D721Med (cell line): ENCODE results near the gene NUBP1.
"Not testable (repeated sequence)": the region's sequence is repeated elsewhere in the genome, so short reads cannot be mapped to it uniquely, and the experiment has no call there.

Source experiments
- DNase-seq: peaks from one replicate; pipeline ENCODE4 v3.0.0; 2011; ENCODE audit warnings: low spot score; ENCODE audit not compliant: insufficient read length
- FAIRE-seq: peaks from 2 replicates; lab custom pipeline; 2011; peaks lifted over from hg19 to GRCh38; lab: Jason Lieb, UNC
- CTCF ChIP-seq: IDR thresholded peaks from 2 replicates; pipeline ENCODE4 v1.5.1; 2012; ENCODE audit warnings: mild to moderate bottlenecking, control low read depth; ENCODE audit not compliant: insufficient read depth; ENCODE audit errors: missing control alignments

Gene NUBP1

GRCh38 chr16:10776280-10776679 lies 32.6 kb downstream of the NUBP1 start:
- no peak for FAIRE-seq
- TF ChIP-seq CTCF: no peak
- DNase-seq: no peak

DNA sequence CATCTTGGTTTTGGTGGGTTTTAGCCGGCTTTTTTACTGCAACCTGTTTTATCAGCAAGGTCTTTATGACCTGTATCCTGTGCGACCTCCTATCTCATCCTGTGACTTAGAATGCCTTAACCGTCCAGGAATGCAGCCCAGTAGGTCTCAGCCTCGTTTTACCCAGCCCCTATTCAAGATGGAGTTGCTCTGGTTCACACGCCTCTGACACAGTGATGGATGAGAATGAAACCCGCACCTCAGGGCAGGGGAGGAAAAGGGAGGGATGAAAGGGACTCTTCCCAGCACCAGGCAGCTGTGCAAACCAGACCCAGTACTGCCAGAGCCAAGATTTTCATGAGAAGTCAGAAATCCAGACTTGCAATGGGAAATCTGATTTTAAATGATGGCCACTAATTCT lies 33.3 kb downstream of the NUBP1 start:
- not testable (repeated sequence) for DNase-seq, FAIRE-seq

DNA sequence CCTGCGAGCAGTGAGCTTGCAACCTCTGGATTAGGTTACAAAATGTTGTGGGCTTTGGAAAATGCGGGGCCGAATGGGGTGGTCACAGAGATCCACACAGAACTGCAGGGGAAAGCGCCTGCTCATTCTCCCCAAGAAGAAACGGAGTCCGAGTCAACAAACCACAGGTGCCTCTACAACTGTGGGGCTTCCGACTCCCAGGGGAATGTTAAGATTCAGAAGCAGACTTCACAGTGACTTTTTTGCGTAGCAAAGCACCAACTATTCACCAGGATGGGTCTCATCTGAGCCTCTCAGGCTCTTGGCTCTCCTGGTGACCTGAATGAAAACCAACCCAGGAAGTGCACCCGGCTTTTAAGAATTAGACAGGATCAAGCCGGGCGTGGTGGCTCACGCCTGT lies 33.7 kb downstream of the NUBP1 start:
- DNase-seq (no peak), FAIRE-seq (no peak)
- no peak for TF ChIP-seq CTCF

DNA sequence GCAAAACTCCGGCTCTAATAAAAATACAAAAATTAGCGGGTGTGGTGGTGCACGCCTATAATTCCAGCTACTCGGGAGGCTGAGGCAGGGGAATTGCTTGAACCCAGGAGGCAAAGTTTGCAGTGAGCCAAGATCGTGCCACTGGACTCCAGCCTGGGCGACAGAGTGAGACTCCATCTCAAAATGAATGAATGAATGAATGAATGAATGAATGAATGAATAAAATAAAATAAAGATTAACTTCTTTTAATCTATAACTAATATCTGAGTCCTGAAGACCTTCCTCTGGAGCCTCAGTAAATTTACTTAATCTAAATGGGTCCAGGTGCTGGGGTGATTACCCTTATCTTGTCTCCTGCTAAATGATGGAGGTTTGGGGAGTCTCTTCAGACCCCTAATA lies 36.3 kb downstream of the NUBP1 start:
- not testable (repeated sequence) for FAIRE-seq, DNase-seq

DNA sequence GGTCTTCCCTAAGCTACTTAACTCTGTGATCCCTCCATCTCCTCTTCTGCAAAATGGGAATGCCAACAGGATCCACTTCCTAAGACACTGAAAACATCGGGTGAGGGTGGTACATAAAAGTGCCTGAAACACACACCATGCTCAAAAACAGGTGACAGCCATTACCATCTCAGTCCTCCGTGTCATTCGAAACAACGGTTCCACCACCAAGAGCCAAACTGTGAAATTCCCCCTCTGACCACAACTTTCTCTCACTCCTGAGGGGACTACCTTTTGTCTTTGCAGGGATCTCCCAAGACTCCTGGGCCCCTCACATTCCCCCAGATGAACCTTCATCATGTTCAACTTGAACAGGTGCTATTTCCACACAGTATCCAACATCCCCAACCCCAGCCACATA lies 37.0 kb downstream of the NUBP1 start:
- FAIRE-seq: no peak
- TF ChIP-seq CTCF: no peak

DNA sequence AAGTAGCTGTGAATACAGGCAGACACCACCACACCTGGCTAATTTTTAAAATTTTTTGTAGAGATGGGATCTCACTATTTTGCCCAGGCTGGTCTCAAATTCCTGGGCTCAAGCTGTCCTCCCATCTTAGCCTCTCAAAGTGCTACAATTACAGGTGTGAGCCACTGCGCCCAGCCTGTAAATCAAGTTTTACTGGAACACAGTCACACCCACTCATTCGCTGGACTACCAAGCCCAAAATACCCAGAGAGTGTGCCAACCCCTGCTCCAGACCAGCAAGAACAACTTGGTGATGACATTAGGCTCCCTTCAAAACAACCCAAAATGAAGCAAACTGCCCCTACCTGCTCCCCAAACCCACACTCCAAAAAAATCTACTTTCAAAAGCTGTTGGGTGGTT lies 39.0 kb downstream of the NUBP1 start:
- FAIRE-seq: no peak
- no peak for TF ChIP-seq CTCF
- no peak for DNase-seq

More for the DNA sequence above, 37.0 kb downstream of the NUBP1 start:
- DNase-seq: no peak

GRCh38 chr16:10787304-10787703 lies 43.7 kb downstream of the NUBP1 start:
- no peak for FAIRE-seq
- no peak for TF ChIP-seq CTCF
- DNase-seq: no peak

- FAIRE-seq: not testable (repeated sequence)
These were observed 45.0 kb downstream of the NUBP1 start for GRCh38 chr16:10788630-10789029.

GRCh38 chr16:10791048-10791447 lies 47.4 kb downstream of the NUBP1 start:
- no peak for DNase-seq
- TF ChIP-seq CTCF: no peak
- no peak for FAIRE-seq

More at GRCh38 chr16:10788630-10789029, 45.0 kb downstream of the NUBP1 start:
- DNase-seq: not testable (repeated sequence)
